Activated CD8-positive, alpha-beta T cell treated with anti-CD3 and anti-CD28 coated beads, Interleukin-2, amount 10 ng/mL, durations not matched to agents 7 days and 5 days (primary cell): Measurements from ENCODE around the gene MRGPRX4. TPM values are rescaled to one million over a fixed set of nuclear protein-coding genes. Genes with fewer than 3 reads are reported as not detected.

Experiments
- ATAC-seq: fragments of 150-1000 bp; cut with Tn5 transposase; one replicate; pipeline ENCODE4 v1.10.0; 2021; ENCODE audit warnings: moderate library complexity
- CTCF ChIA-PET: fragments of 350-600 bp; sonication (Branson Sonifier 250); formaldehyde crosslinking; loops from one replicate; lab custom pipeline; 2021; ENCODE audit warnings: antibody characterized with exemption; lab: Charles Lee
- POLR2A ChIA-PET: fragments of 350-600 bp; sonication (Branson Sonifier 250); formaldehyde crosslinking; loops from one replicate; lab custom pipeline; 2021; ENCODE audit warnings: antibody characterized with exemption; lab: Charles Lee
- DNase-seq: peaks from one replicate; pipeline ENCODE4 v3.0.0-alpha.2; 2020
- H3K27ac Mint-ChIP-seq: one replicate; pipeline ENCODE4 v1.8.0; 2021; ENCODE audit warnings: mild to moderate bottlenecking, mixed read lengths
- H3K27me3 Mint-ChIP-seq: one replicate; pipeline ENCODE4 v1.8.0; 2021; ENCODE audit warnings: low read depth, mixed read lengths
- H3K36me3 Mint-ChIP-seq: one replicate; pipeline ENCODE4 v1.8.0; 2021; ENCODE audit warnings: low read depth, mixed read lengths
- H3K4me1 Mint-ChIP-seq: one replicate; pipeline ENCODE4 v1.8.0; 2021; ENCODE audit warnings: low read depth, mixed read lengths
- H3K4me3 Mint-ChIP-seq: one replicate; pipeline ENCODE4 v1.8.0; 2021; ENCODE audit warnings: mild to moderate bottlenecking, mixed read lengths
- H3K9me3 Mint-ChIP-seq: one replicate; pipeline ENCODE4 v1.8.0; 2022; ENCODE audit warnings: mixed read lengths; ENCODE audit not compliant: insufficient read depth
- total RNA-seq, 2 experiments: library from RNA; stranded (reverse); gene quantifications; one replicate each; pipeline ENCODE4 v1.2.3, GENCODE V29; 2021

Gene MRGPRX4
- total RNA-seq, 2 experiments from 2014 or later = not detected

GRCh38 chr11:18222814-18223421 lies 50.3 kb downstream of the MRGPRX4 start:
- ChIA-PET POLR2A (no interaction called here), CTCF (no interaction called here)
- Mint-ChIP-seq H3K36me3 (no peaks in the 10 kb centered on the region), H3K9me3 (no peaks in the 10 kb centered on the region), H3K27ac (no peak overlapping the region), H3K27me3 (peaks cover 26% of the 10 kb centered on the region), H3K4me1 (no peaks in the 10 kb centered on the region), H3K4me3 (no peak overlapping the region)
- ATAC-seq (no peak), DNase-seq (no peak)

Other genes starting within 250 kb of the MRGPRX4 start
- 10 to 100 TPM; 31.9 to 35.4 TPM for gene SERGEF, start 159.8 kb upstream of the MRGPRX4 start, total RNA-seq
- gene TPH1, start 126.6 kb upstream of the MRGPRX4 start, total RNA-seq = under 1 TPM; 0.21 to 0.55 TPM
- 10 to 100 TPM; 31.4 to 32.2 TPM for gene SAAL1, start 66.8 kb upstream of the MRGPRX4 start, total RNA-seq
- gene MRGPRX3, start 40.3 kb upstream of the MRGPRX4 start, total RNA-seq = not detected
- gene SAA4, start 64.0 kb downstream of the MRGPRX4 start, total RNA-seq = not detected
- not detected for gene SAA2, start 75.8 kb downstream of the MRGPRX4 start, total RNA-seq
- gene SAA1, start 93.4 kb downstream of the MRGPRX4 start, total RNA-seq = not detected
- 10 to 100 TPM; 15.8 to 18.0 TPM for gene HPS5, start 149.3 kb downstream of the MRGPRX4 start, total RNA-seq
- 10 to 100 TPM; 47.2 to 47.8 TPM for gene GTF2H1, start 149.7 kb downstream of the MRGPRX4 start, total RNA-seq
- 1,000 to 10,000 TPM; 1,251 to 1,270 TPM for gene LDHA, start 221.7 kb downstream of the MRGPRX4 start, total RNA-seq
- gene LDHC, start 239.5 kb downstream of the MRGPRX4 start, total RNA-seq = not detected